Germinal center (tissue), 1 donor: ENCODE measurements around the gene GPX5.

ENCODE experiments used
- DNase-seq: peaks from one replicate; pipeline ENCODE4 v3.0.0; 2012; ENCODE audit warnings: mixed read lengths, low spot score

Gene GPX5

GRCh38 chr6:28558629-28559028 is 32.9 kb downstream of the GPX5 start:
- DNase-seq: no peak

- DNase-seq: no peak
Measured at GRCh38 chr6:28563430-28564095, 37.9 kb downstream of the GPX5 start.

GRCh38 chr6:28565823-28566526 is 40.3 kb downstream of the GPX5 start:
- DNase-seq: no peak

- no peak for DNase-seq
Measured at GRCh38 chr6:28566527-28567252, 41.0 kb downstream of the GPX5 start.

- DNase-seq: no peak
Measured at GRCh38 chr6:28567506-28567905, 41.8 kb downstream of the GPX5 start.

GRCh38 chr6:28568515-28569108 is 42.9 kb downstream of the GPX5 start:
- DNase-seq: no peak

GRCh38 chr6:28569748-28570147 is 44.1 kb downstream of the GPX5 start:
- no peak for DNase-seq

- no peak for DNase-seq
Measured at GRCh38 chr6:28580475-28580874, 54.8 kb downstream of the GPX5 start.

- no peak for DNase-seq
Measured at GRCh38 chr6:28583463-28583862, 57.8 kb downstream of the GPX5 start.
